ENCODE results near the gene GBX1.

GRCh38 chr7:151209588-151209987 is 42.1 kb upstream of the GBX1 start:
- TF ChIP-seq CTCF (conservative IDR thresholded peaks at IDR 0.05; ENCODE audit: low read length), result no peak
- no peak for TF ChIP-seq EZH2phosphoT487 (IDR thresholded peaks at IDR 0.05; ENCODE audit: borderline replicate concordance)

All from Loucy (cell line).